H9 (cell line): ENCODE measurements around the gene SP140. TPM values are rescaled to one million over a fixed set of nuclear protein-coding genes. Genes with fewer than 3 reads are reported as not detected.

Experiments used
- DNase-seq: peaks from one replicate; pipeline ENCODE4 v3.0.0-alpha.2; 2017
- H2AFZ ChIP-seq: one replicate; pipeline ENCODE4 v1.6.1; 2013; ENCODE audit warnings: mild to moderate bottlenecking, low read length, control low read depth, moderate library complexity
- H2AK5ac ChIP-seq: 2 replicates; pipeline ENCODE4 v1.6.1; 2013; ENCODE audit warnings: low read length, control low read depth, mixed read lengths; ENCODE audit not compliant: insufficient read length
- H2BK120ac ChIP-seq: one replicate; pipeline ENCODE4 v1.6.1; 2013; ENCODE audit warnings: low read depth, mild to moderate bottlenecking, low read length, control low read depth, inconsistent platforms; ENCODE audit not compliant: poor library complexity, severe bottlenecking
- H2BK12ac ChIP-seq: 2 replicates; pipeline ENCODE4 v1.6.1; 2013; ENCODE audit warnings: low read length, control low read depth, mixed read lengths, low read depth; ENCODE audit not compliant: insufficient read length
- H2BK15ac ChIP-seq: 2 replicates; pipeline ENCODE4 v1.6.1; 2013; ENCODE audit warnings: low read depth, low read length, control low read depth
- H2BK20ac ChIP-seq: one replicate; pipeline ENCODE4 v1.6.1; 2013; ENCODE audit warnings: low read depth, mild to moderate bottlenecking, low read length, control low read depth, inconsistent platforms; ENCODE audit not compliant: poor library complexity, severe bottlenecking
- H2BK5ac ChIP-seq: 2 replicates; pipeline ENCODE4 v1.6.1; 2013; ENCODE audit warnings: low read length, control low read depth, mixed read lengths; ENCODE audit not compliant: insufficient read length
- H3K14ac ChIP-seq: 2 replicates; pipeline ENCODE4 v1.6.1; 2013; ENCODE audit warnings: low read length, control low read depth; ENCODE audit not compliant: insufficient read depth
- H3K18ac ChIP-seq: 2 replicates; pipeline ENCODE4 v1.6.1; 2013; ENCODE audit warnings: low read depth, mild to moderate bottlenecking, mixed read lengths, low read length, control low read depth; ENCODE audit not compliant: insufficient read length
- H3K23ac ChIP-seq: 2 replicates; pipeline ENCODE4 v1.6.1; 2013; ENCODE audit warnings: low read length, control low read depth, mixed read lengths, low read depth; ENCODE audit not compliant: insufficient read length
- H3K23me2 ChIP-seq: 2 replicates; pipeline ENCODE4 v1.6.1; 2013; ENCODE audit warnings: low read depth, mild to moderate bottlenecking, mixed read lengths, low read length, control low read depth; ENCODE audit not compliant: insufficient read length, poor library complexity, severe bottlenecking
- H3K27ac ChIP-seq: 2 replicates; pipeline ENCODE4 v1.5.1; 2013; ENCODE audit warnings: low read length, control low read depth, mixed read lengths, low read depth; ENCODE audit not compliant: insufficient read length
- H3K27me3 ChIP-seq: 2 replicates; pipeline ENCODE4 v1.6.1; 2013; ENCODE audit warnings: low read length, control low read depth, inconsistent platforms; ENCODE audit not compliant: insufficient read depth
- H3K4ac ChIP-seq: 2 replicates; pipeline ENCODE4 v1.6.1; 2013; ENCODE audit warnings: low read depth, mild to moderate bottlenecking, control low read depth, inconsistent platforms, low read length, moderate library complexity
- H3K4me1 ChIP-seq: 2 replicates; pipeline ENCODE4 v1.6.1; 2013; ENCODE audit warnings: low read length, control low read depth, inconsistent platforms; ENCODE audit not compliant: insufficient read depth
- H3K4me2 ChIP-seq: 2 replicates; pipeline ENCODE4 v1.6.1; 2013; ENCODE audit warnings: low read length, control low read depth, mixed read lengths; ENCODE audit not compliant: insufficient read length, insufficient read depth
- H3K56ac ChIP-seq: 2 replicates; pipeline ENCODE4 v1.6.1; 2013; ENCODE audit warnings: low read depth, mild to moderate bottlenecking, mixed read lengths, low read length, control low read depth; ENCODE audit not compliant: insufficient read length
- H3K79me1 ChIP-seq: 2 replicates; pipeline ENCODE4 v1.6.1; 2013; ENCODE audit warnings: low read depth, mild to moderate bottlenecking, moderate library complexity, low read length, control low read depth, inconsistent platforms; ENCODE audit not compliant: insufficient read depth, poor library complexity, severe bottlenecking
- H3K79me2 ChIP-seq: 2 replicates; pipeline ENCODE4 v1.6.1; 2013; ENCODE audit warnings: low read length, control low read depth, inconsistent platforms; ENCODE audit not compliant: insufficient read depth
- H3K9ac ChIP-seq: 2 replicates; pipeline ENCODE4 v1.6.1; 2013; ENCODE audit warnings: low read length, control low read depth, mixed read lengths; ENCODE audit not compliant: insufficient read length; ENCODE audit errors: extremely low read depth
- H3K9me3 ChIP-seq: one replicate; pipeline ENCODE4 v1.6.1; 2013; ENCODE audit warnings: low read depth, low read length, inconsistent platforms; ENCODE audit not compliant: control insufficient read depth
- H3T11ph ChIP-seq: one replicate; pipeline ENCODE4 v1.6.1; 2013; ENCODE audit warnings: mild to moderate bottlenecking, low read length, control low read depth, inconsistent platforms
- H4K20me1 ChIP-seq: one replicate; pipeline ENCODE4 v1.6.1; 2013; ENCODE audit not compliant: control insufficient read depth, insufficient read length, insufficient read depth
- H4K5ac ChIP-seq: 2 replicates; pipeline ENCODE4 v1.6.1; 2013; ENCODE audit warnings: low read depth, mild to moderate bottlenecking, mixed read lengths, low read length, control low read depth; ENCODE audit not compliant: insufficient read length
- H4K8ac ChIP-seq: replicated peaks from 2 replicates; pipeline ENCODE4 v1.6.1; 2013; ENCODE audit warnings: low read length, control low read depth, mixed read lengths, low read depth; ENCODE audit not compliant: insufficient read length
- H4K91ac ChIP-seq: 2 replicates; pipeline ENCODE4 v1.6.1; 2013; ENCODE audit warnings: low read depth, mild to moderate bottlenecking, moderate library complexity, mixed read lengths, low read length, control low read depth; ENCODE audit not compliant: insufficient read length
- H3K27ac Mint-ChIP-seq, 3 experiments: 2 replicates in 2 of 3; 3 replicates in 1 of 3; pipeline ENCODE4 v1.8.0; 2020 to 2021; ENCODE audit warnings: mixed read lengths in 3 of 3, mild to moderate bottlenecking in 1 of 3, moderate library complexity in 1 of 3
- H3K27me3 Mint-ChIP-seq: 2 replicates; pipeline ENCODE4 v1.8.0; 2021; ENCODE audit warnings: low read depth, mild to moderate bottlenecking, moderate library complexity, mixed read lengths
- H3K36me3 Mint-ChIP-seq, 3 experiments: 2 replicates in 2 of 3; 3 replicates in 1 of 3; pipeline ENCODE4 v1.8.0; 2020 to 2021; ENCODE audit warnings: low read depth in 3 of 3, mixed read lengths in 3 of 3; ENCODE audit not compliant: insufficient read depth in 1 of 3
- H3K4me1 Mint-ChIP-seq, 2 experiments: 2 replicates each; pipeline ENCODE4 v1.8.0; 2020; ENCODE audit warnings: mixed read lengths in 2 of 2
- H3K4me3 Mint-ChIP-seq, 2 experiments: 2 replicates in 1 of 2; 3 replicates in 1 of 2; pipeline ENCODE4 v1.8.0; 2020 to 2021; ENCODE audit warnings: mild to moderate bottlenecking in 2 of 2, mixed read lengths in 2 of 2, moderate library complexity in 1 of 2
- H3K9me3 Mint-ChIP-seq, 2 experiments: 2 replicates in 1 of 2; 3 replicates in 1 of 2; pipeline ENCODE4 v1.8.0; 2020; ENCODE audit warnings: mild to moderate bottlenecking in 2 of 2, mixed read lengths in 2 of 2, moderate library complexity in 1 of 2
- CTCF ChIP-seq: fragments of 200-600 bp; sonication (generic); conservative IDR thresholded peaks from 3 replicates; pipeline ENCODE4 v1.8.0; 2021; ENCODE audit warnings: antibody characterized with exemption, mild to moderate bottlenecking
- WGBS: extraction: QIAGEN DNeasy Blood & Tissue Kit; methylation state at CpG from one replicate; pipeline ENCODE4 v1.1.7; 2013; ENCODE audit warnings: missing lambda C conversion rate, low lambda C conversion rate, mixed read lengths; ENCODE audit not compliant: insufficient read length; ENCODE audit errors: extremely low coverage; 5-methylcytosine and 5-hydroxymethylcytosine counted together
- total RNA-seq: library from RNA; stranded (reverse); gene quantifications from 2 replicates; pipeline ENCODE4 v1.2.1, GENCODE V29; 2021

Gene SP140
- total RNA-seq, 1 experiment from 2014 or later = 0.31 TPM

- no peak overlapping the region for H2AFZ ChIP-seq
- no peaks in the 10 kb centered on the region; the same call in 1 of the 2 replicates for H3K27me3 Mint-ChIP-seq
- H3K23me2 ChIP-seq = no peaks in the 10 kb centered on the region
- H3K56ac ChIP-seq = no peak overlapping the region
- no peak overlapping the region for H4K91ac ChIP-seq
- H3K79me1 ChIP-seq = no peaks in the 10 kb centered on the region
- H3K4me1 ChIP-seq = no peaks in the 10 kb centered on the region
- H3K27me3 ChIP-seq = no peaks in the 10 kb centered on the region
- no peak overlapping the region for H2AK5ac ChIP-seq
- no peak overlapping the region for H2BK20ac ChIP-seq
- H2BK5ac ChIP-seq = no peak overlapping the region
- peaks cover 18 to 22% of the 10 kb centered on the region in 2 experiments; a peak in 4 of 5 replicates for H3K9me3 Mint-ChIP-seq
- no peak overlapping the region for H2BK15ac ChIP-seq
- H4K20me1 ChIP-seq = no peaks in the 10 kb centered on the region
- WGBS = no CpG with 5 or more reads among the region's 2 CpGs
- no peak overlapping the region for H3T11ph ChIP-seq
- H3K18ac ChIP-seq = no peak overlapping the region
- no peak overlapping the region for H3K4me2 ChIP-seq
- peaks cover 10 to 11% of the 10 kb centered on the region in 2 experiments for H3K4me1 Mint-ChIP-seq
- H3K4ac ChIP-seq = no peak overlapping the region
- no peak overlapping the region for H4K5ac ChIP-seq
- no peaks in the 10 kb centered on the region for H3K79me2 ChIP-seq
- H3K23ac ChIP-seq = no peak overlapping the region
- H2BK120ac ChIP-seq = no peak overlapping the region
- H2BK12ac ChIP-seq = no peak overlapping the region
- H3K27ac Mint-ChIP-seq = no peak overlapping the region
- H3K14ac ChIP-seq = no peak overlapping the region
- H3K9me3 ChIP-seq = no peaks in the 10 kb centered on the region
- no peak overlapping the region for H3K27ac ChIP-seq
- TF ChIP-seq CTCF = no peak
- no peak overlapping the region for H3K4me3 Mint-ChIP-seq
- no peak overlapping the region for H3K9ac ChIP-seq
- no peak for DNase-seq
- peaks cover 0 to 7% (median 4%) of the 10 kb centered on the region in 3 experiments; a peak in 2 of 7 replicates for H3K36me3 Mint-ChIP-seq
- H4K8ac ChIP-seq = no peak overlapping the region
These were observed 81.9 kb downstream of the SP140 start for GRCh38 chr2:230307485-230307884.
